OCI-M1 (cell line): ENCODE results near the gene BAZ1B.
"Not testable (repeated sequence)": the region's sequence is repeated elsewhere in the genome, so short reads cannot be mapped to it uniquely, and the experiment has no call there.

Experiments used
- DNase-seq: peaks from one replicate; lab custom pipeline; 2025; lab: John Stamatoyannopoulos, UW

Gene BAZ1B

GRCh38 chr7:73425356-73425983 lies 96.6 kb downstream of the BAZ1B start:
- DNase-seq: no peak

GRCh38 chr7:73424489-73424885 lies 97.6 kb downstream of the BAZ1B start:
- DNase-seq: no peak

- no peak for DNase-seq
Measured at GRCh38 chr7:73423519-73424488, 98.3 kb downstream of the BAZ1B start.

- DNase-seq: not testable (repeated sequence)
Measured at GRCh38 chr7:73420610-73421009, 101.5 kb downstream of the BAZ1B start.

- peak; percentile 32 for DNase-seq
Measured at GRCh38 chr7:73420016-73420415, 102.1 kb downstream of the BAZ1B start.

- DNase-seq: no peak
Measured at GRCh38 chr7:73418113-73418703, 103.9 kb downstream of the BAZ1B start.

GRCh38 chr7:73410541-73411131 lies 111.5 kb downstream of the BAZ1B start:
- DNase-seq: not testable (repeated sequence)

- not testable (repeated sequence) for DNase-seq
Measured at GRCh38 chr7:73404860-73405259, 117.2 kb downstream of the BAZ1B start.

GRCh38 chr7:73399185-73400050 lies 122.7 kb downstream of the BAZ1B start:
- DNase-seq: not testable (repeated sequence)

GRCh38 chr7:73397521-73398281 lies 124.4 kb downstream of the BAZ1B start:
- DNase-seq: no peak

GRCh38 chr7:73395538-73396503 lies 126.3 kb downstream of the BAZ1B start:
- DNase-seq: no peak

GRCh38 chr7:73394422-73394821 lies 127.7 kb downstream of the BAZ1B start:
- peak; percentile 71 for DNase-seq

GRCh38 chr7:73391396-73391795 lies 130.7 kb downstream of the BAZ1B start:
- DNase-seq: no peak
